ENCODE measurements around the gene SYNDIG1. TPM values are rescaled to one million over a fixed set of nuclear protein-coding genes. Genes with fewer than 3 reads are reported as not detected.

The SYNDIG1 gene
- total RNA-seq, 1 donor from 2014 or later, result 13.7 TPM

DNA sequence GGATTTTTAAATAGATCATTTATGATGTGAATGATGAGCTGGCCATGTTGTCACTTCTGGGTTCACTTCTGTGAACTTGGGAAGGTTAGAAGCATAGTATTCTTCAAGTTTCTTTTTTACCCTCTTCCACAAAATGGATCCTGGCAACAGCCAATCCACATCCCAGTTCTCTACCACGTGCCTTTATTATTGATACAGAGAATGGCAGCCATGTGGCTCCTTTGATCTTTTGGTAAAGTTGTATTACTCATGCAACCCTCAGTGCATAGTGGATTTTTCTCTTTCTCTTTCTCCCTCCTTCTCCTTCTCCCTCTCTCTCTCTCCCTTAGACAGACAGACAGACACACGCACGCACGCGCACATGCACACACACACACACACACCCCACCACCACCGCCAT lies 50.0 kb downstream of the SYNDIG1 start:
- TF ChIP-seq, protein P1, sequence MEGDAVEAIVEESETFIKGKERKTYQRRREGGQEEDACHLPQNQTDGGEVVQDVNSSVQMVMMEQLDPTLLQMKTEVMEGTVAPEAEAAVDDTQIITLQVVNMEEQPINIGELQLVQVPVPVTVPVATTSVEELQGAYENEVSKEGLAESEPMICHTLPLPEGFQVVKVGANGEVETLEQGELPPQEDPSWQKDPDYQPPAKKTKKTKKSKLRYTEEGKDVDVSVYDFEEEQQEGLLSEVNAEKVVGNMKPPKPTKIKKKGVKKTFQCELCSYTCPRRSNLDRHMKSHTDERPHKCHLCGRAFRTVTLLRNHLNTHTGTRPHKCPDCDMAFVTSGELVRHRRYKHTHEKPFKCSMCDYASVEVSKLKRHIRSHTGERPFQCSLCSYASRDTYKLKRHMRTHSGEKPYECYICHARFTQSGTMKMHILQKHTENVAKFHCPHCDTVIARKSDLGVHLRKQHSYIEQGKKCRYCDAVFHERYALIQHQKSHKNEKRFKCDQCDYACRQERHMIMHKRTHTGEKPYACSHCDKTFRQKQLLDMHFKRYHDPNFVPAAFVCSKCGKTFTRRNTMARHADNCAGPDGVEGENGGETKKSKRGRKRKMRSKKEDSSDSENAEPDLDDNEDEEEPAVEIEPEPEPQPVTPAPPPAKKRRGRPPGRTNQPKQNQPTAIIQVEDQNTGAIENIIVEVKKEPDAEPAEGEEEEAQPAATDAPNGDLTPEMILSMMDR (IDR thresholded peaks at IDR 0.05), result no peak

DNA sequence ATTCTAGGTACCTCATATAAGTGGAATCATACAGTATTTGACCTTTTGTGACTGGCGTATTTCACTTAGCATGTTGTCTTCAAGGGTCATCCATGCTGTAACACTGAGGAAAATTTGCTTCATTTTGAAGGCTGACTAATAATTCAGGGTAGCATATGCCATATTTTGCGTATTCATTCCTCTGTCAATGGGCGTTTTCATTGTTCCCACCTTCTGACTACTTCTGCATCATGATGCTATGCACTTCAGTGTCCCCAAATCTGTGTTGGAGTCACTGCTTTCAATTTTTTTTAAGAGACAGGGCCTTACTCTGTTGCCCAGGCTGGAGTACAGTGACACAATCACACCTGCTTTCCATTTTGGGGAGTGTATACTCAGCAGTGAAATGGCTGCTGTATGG lies 51.6 kb downstream of the SYNDIG1 start:
- no peaks in the 10 kb centered on the region for H3K27me3 ChIP-seq
- no peak overlapping the region for H3K27ac ChIP-seq
- no peaks in the 10 kb centered on the region for H3K9me3 ChIP-seq
- no peak for DNase-seq (ENCODE audit: low spot score in 2 of 2)
- TF ChIP-seq, protein P1 (IDR thresholded peaks at IDR 0.05), result no peak
- intact Hi-C loops (cut with DNase I), result no loop called here
- H3K4me1 ChIP-seq, result no peaks in the 10 kb centered on the region
- no peaks in the 10 kb centered on the region for H3K36me3 ChIP-seq
- H3K4me3 ChIP-seq, result no peak overlapping the region

More for the DNA sequence above, 50.0 kb downstream of the SYNDIG1 start:
- Histone ChIP-seq H3K27ac (no peak overlapping the region), H3K27me3 (no peaks in the 10 kb centered on the region), H3K9me3 (no peaks in the 10 kb centered on the region), H3K4me1 (no peaks in the 10 kb centered on the region), H3K36me3 (no peaks in the 10 kb centered on the region), H3K4me3 (no peak overlapping the region)
- intact Hi-C loops (cut with DNase I), result no loop called here
- DNase-seq (ENCODE audit: low spot score in 2 of 2), result no peak

DNA sequence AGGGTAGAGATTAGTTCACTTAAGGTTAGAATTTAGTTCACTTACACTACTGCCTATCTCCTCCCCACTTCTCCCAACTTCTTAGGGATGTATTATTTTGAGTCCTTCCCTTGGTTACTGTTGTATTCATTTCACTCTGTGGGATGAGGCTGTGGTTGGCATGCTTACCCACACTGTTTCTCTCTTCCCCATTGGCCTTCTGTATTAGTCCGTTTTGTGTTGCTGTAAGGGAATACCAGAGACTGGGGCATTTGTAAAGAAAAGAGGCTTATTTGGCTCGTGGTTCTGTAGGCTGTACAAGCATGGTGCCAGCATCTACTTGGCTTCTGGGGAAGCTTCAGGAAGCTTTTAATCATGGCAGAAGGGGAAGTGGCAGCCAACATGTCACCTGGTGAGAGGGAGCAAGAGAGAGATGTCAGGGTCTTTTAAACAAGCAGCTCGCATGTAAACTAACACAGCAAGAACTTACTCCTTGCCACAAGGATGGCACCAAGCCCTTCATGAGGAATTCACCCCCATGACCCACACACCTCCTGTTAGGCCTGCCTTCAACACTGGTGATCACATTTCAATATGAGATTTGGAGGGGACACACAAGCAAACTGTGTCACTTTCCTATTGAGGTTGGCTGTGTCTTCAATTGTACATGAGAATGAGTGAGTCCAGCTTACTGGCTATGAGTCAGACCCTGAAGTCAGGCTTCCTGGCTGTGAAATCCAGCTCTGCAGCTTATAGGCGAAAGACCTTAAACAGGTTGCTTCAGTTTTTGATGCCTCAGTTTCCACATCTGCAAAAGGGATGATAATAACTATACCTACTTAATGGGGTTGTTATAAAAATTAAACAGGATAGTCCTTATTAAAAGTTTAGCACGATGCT lies 53.3 kb downstream of the SYNDIG1 start:
- TF ChIP-seq, protein P1 (IDR thresholded peaks at IDR 0.05), result no peak
- no peak overlapping the region for H3K27ac ChIP-seq
- no peaks in the 10 kb centered on the region for H3K36me3 ChIP-seq
- no peak for DNase-seq (ENCODE audit: low spot score in 2 of 2)
- H3K27me3 ChIP-seq, result no peaks in the 10 kb centered on the region
- no peak overlapping the region for H3K4me3 ChIP-seq
- intact Hi-C loops (cut with DNase I), result no loop called here
- no peaks in the 10 kb centered on the region for H3K4me1 ChIP-seq
- H3K9me3 ChIP-seq, result no peaks in the 10 kb centered on the region

DNA sequence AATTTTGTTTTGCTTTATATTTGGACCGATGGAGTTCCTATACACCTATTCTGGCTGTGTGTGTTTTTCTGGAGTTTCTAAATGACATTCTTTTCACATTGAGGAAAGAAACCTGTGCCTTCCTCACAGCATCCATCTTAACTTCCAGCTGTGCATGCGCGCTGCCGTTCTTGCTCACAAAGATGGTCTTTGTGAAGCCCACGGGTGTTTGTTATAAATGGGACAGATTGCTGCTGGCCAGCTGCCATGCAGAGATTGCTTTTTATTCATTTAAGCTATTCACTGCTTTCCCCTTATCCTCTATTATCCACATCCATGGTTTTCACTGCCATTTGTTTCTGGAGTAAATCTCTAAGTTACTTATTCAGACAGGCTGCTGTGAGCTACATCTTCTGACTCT lies 54.2 kb downstream of the SYNDIG1 start:
- H3K9me3 ChIP-seq, result no peaks in the 10 kb centered on the region
- no peaks in the 10 kb centered on the region for H3K27me3 ChIP-seq
- intact Hi-C loops (cut with DNase I), result no loop called here
- no peak overlapping the region for H3K27ac ChIP-seq
- no peaks in the 10 kb centered on the region for H3K36me3 ChIP-seq
- TF ChIP-seq, protein P1 (IDR thresholded peaks at IDR 0.05), result no peak
- no peak for DNase-seq (ENCODE audit: low spot score in 2 of 2)
- no peak overlapping the region for H3K4me3 ChIP-seq
- no peaks in the 10 kb centered on the region for H3K4me1 ChIP-seq

DNA sequence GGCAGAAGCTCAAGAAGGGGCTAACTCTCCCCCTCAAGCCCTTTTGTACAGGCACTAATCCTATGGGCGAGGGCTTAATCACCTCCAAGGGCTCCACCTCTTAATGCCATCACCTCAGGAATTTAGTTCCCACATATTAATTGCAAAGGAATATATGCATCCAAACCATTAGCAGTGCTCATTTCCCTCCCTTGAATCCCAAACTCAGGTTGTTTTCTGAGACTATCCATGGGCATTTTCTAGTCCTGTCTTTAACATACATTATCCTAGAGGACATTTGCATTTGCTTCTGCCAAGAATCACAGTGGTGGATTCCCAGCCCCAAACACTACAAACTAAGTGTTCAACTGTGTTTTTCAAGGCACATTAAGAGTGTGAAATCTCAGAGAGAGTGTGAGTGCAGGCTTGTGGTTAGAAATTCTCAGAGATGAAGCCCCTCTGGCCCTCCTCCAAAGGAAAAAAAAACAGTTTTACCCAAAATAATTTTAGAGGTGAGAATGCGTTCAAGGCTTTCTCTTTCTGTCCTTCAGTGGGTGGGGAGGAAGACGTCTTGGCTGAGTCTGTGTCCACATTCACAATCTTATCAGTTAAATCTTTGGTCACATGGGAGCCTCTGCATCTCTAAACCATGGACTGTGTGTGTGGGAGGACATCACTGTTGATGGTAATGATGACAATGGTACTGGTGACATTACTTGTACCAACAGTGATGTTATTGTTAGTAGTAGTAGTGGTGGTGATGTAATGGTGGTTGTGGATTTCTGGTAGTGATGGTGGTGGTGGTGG lies 59.3 kb downstream of the SYNDIG1 start:
- no peak overlapping the region for H3K27ac ChIP-seq
- no peaks in the 10 kb centered on the region for H3K36me3 ChIP-seq
- H3K27me3 ChIP-seq, result no peaks in the 10 kb centered on the region
- H3K4me1 ChIP-seq, result no peaks in the 10 kb centered on the region
- H3K9me3 ChIP-seq, result no peaks in the 10 kb centered on the region
- no peak overlapping the region for H3K4me3 ChIP-seq
- no peak for DNase-seq (ENCODE audit: low spot score in 2 of 2)
- intact Hi-C loops (cut with DNase I), result no loop called here
- TF ChIP-seq, protein P1 (IDR thresholded peaks at IDR 0.05), result no peak

Data from ascending aorta (tissue), 2 donors.